H1 (cell line): ENCODE results near the gene BCL7B.

Experiments
- CHD2 ChIP-seq: IDR thresholded peaks from 2 replicates; pipeline ENCODE4 v1.6.1; 2012; ENCODE audit warnings: low read length, improper control_type of control experiment
- CTCF ChIP-seq, 3 experiments: IDR thresholded peaks; 1 replicate in 2 of 3; 2 replicates in 1 of 3; pipeline versions ENCODE4 v1.5.1 to v1.6.1; 2011; ENCODE audit warnings: low read length in 3 of 3, mild to moderate bottlenecking in 3 of 3, inconsistent platforms in 2 of 3, low read depth in 1 of 3, moderate library complexity in 1 of 3; ENCODE audit not compliant: insufficient read depth in 1 of 3; ENCODE audit errors: control extremely low read depth in 1 of 3
- EGR1 ChIP-seq: IDR thresholded peaks from 2 replicates; pipeline ENCODE4 v1.6.1; 2011; ENCODE audit warnings: low read depth, low read length, borderline replicate concordance
- HDAC6 ChIP-seq: IDR thresholded peaks from one replicate; pipeline ENCODE4 v1.7.1; 2012; ENCODE audit warnings: low read depth, mild to moderate bottlenecking, inconsistent platforms, low read length, moderate library complexity
- MAFK ChIP-seq: IDR thresholded peaks from 2 replicates; pipeline ENCODE4 v1.6.1; 2012; ENCODE audit warnings: low read depth, mild to moderate bottlenecking, improper control_type of control experiment, low read length
- MAX ChIP-seq: IDR thresholded peaks from 2 replicates; pipeline ENCODE4 v1.6.1; 2012; ENCODE audit warnings: inconsistent platforms
- POLR2A ChIP-seq, 2 experiments: IDR thresholded peaks; 1 replicate in 1 of 2; 2 replicates in 1 of 2; pipeline ENCODE4 v1.6.1; 2011; ENCODE audit warnings: low read depth in 2 of 2, low read length in 2 of 2, mild to moderate bottlenecking in 2 of 2; ENCODE audit errors: control extremely low read depth in 1 of 2
- POLR2AphosphoS5 ChIP-seq: IDR thresholded peaks from 2 replicates; pipeline ENCODE4 v1.6.1; 2011; ENCODE audit warnings: low read depth, low read length
- SP1 ChIP-seq: IDR thresholded peaks from 2 replicates; pipeline ENCODE4 v1.6.1; 2011; ENCODE audit warnings: low read depth, low read length
- TAF1 ChIP-seq: IDR thresholded peaks from 2 replicates; pipeline ENCODE4 v1.6.1; 2011; ENCODE audit warnings: mild to moderate bottlenecking, low read depth, low read length
- TAF7 ChIP-seq: optimal IDR thresholded peaks from 2 replicates; pipeline ENCODE3; 2011; ENCODE audit warnings: low read depth, mild to moderate bottlenecking, inconsistent platforms, low read length, moderate library complexity, borderline replicate concordance
- TBP ChIP-seq: IDR thresholded peaks from 2 replicates; pipeline ENCODE4 v1.6.1; 2011; ENCODE audit warnings: low read depth, low read length, improper control_type of control experiment
- TEAD4 ChIP-seq: IDR thresholded peaks from 2 replicates; pipeline ENCODE4 v1.6.1; 2012; ENCODE audit warnings: low read depth, low read length, inconsistent platforms, mixed read lengths
- ZNF274 ChIP-seq: IDR thresholded peaks from 2 replicates; pipeline ENCODE4 v1.7.0; 2012; ENCODE audit warnings: low read length, borderline replicate concordance; ENCODE audit errors: extremely low read depth

GRCh38 chr7:73518470-73518869 lies 39.0 kb downstream of the BCL7B start:
- TF ChIP-seq POLR2A (IDR thresholded peaks at IDR 0.05; ENCODE audit: control extremely low read depth in 1 of 2, low read depth in 2 of 2, low read length in 2 of 2), result no peak
- no peak for TF ChIP-seq MAFK
- no peak for TF ChIP-seq CTCF (IDR thresholded peaks at IDR 0.05; ENCODE audit: control extremely low read depth in 1 of 3, insufficient read depth in 1 of 3, low read depth in 1 of 3, low read length in 3 of 3)
- no peak for TF ChIP-seq SP1
- TF ChIP-seq HDAC6, result no peak
- TF ChIP-seq TAF7, result no peak
- TF ChIP-seq CHD2, result no peak
- no peak for TF ChIP-seq ZNF274
- TF ChIP-seq EGR1, result no peak
- TF ChIP-seq TBP, result no peak
- no peak for TF ChIP-seq POLR2AphosphoS5
- no peak for TF ChIP-seq TEAD4
- TF ChIP-seq TAF1, result no peak
- no peak for TF ChIP-seq MAX
